ENCODE measurements around the gene FLRT2.

The FLRT2 gene

GRCh38 chr14:85660243-85660922, 130.4 kb downstream of the FLRT2 start:
- no peak for DNase-seq (ENCODE audit: low spot score)

DNA sequence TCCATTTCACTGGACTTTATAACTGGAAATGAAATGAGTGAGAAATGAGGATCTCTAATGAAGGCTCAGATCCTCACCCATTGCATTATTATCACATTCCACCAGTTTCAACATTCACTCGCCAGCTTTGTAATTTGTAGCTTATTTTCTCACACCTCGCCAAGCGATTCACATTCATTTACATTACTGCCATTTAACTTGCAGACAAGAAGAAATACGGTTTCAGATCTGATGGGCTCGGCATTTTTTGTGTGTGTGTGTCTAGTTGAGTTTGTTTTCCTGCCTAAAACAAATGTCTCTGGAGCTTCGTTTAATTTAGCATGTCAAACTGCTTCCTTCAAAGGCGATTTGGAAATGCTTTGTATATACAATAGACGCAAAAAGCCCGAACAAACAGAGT, 132.2 kb downstream of the FLRT2 start:
- no peak for DNase-seq (ENCODE audit: low spot score)

DNA sequence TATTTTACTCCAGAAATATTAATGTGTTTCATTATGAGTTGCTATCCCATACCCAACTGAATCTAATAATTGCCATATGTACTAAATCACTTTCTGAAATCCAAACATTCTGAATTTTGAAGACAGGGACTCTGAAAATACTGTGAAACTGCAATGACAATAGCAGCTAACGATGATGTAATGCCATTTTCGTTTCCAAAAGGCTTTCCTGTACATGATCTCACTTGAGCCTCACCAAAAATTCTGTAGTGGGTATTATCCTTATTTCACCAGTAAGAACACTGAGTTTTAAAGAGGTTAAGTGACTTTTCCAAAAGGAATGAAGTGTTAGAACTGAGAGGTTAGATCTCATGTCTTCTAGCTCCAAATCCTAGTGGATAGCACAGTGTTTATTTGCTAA, 133.3 kb downstream of the FLRT2 start:
- DNase-seq (ENCODE audit: low spot score), result no peak

DNA sequence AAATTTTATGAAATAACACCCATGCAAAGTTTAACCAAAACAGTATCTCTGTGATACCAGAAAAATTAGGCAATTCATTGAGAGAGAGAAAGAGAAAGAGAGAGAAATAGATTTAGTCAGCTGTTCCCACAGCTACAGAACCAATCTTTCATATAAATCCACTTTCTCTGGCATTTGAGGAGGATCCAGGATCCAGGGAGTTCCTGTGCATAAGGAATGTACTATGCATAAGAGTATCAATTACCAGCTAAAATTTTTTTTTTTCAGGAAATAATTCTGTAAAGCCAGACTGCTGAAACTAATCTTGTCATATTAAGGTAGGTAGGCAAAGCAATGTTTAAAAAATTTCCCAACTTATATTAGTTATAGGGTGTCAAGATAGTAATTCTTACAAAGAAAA, 133.7 kb downstream of the FLRT2 start:
- no peak for DNase-seq (ENCODE audit: low spot score)

DNA sequence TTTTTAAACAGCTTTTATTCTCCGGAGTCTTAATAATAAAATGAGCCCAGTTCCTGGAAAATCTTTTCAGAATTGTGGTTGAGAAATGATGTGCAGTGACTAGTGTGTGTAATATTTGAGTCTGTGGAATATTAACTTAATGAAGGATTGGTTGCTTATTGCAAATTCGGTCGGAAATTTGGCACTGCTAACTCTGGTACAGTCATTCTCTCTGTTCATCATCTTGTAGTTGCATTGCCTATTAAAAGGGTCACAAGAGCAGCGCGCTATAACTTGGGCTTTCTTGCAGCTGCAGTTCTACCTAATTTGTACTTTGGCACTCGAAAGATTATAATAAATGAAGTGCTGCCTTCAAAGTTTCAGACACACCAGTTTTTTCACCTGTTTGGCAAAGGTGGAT, 146.0 kb downstream of the FLRT2 start:
- DNase-seq (ENCODE audit: low spot score), result no peak

DNA sequence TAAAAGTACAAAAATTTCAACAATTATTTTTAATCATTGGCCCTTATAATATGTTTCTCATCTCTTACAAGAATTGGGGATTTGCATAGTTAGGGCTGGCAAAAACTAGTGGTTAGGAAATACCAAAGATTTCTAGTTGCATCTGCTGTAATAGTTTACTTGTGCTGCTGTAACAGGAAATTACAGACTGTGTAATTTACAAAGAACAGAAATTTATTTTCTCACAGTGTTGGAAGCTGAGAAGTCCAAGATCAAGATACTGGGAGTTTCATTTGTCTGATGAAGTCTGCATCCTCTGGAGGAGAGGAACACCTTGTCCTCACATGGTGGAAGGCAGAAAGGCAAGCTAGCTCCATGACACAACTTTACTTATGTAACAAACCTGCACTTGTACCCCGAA, 157.0 kb downstream of the FLRT2 start:
- DNase-seq (ENCODE audit: low spot score), result no peak

DNA sequence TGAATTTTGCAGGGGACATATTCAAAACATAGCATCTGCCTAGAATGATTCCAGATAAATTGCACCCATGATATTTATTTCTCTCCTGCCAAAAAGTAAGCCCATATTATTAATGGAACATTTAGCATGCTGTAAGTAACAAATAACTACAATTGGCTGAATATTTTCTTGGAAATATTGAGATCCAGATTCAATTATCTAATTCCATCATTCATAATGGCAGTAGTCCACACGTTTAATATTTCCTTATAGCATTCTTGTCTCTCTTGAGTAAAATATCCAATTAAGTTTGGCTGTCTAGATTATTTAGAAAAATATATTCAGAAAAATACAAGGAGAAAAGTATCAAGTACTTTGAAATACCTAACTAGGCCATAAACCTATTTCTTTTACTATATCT, 157.5 kb downstream of the FLRT2 start:
- DNase-seq (ENCODE audit: low spot score), result no peak

- DNase-seq (ENCODE audit: low spot score), result no peak
Measured at GRCh38 chr14:85688006-85688405, 158.1 kb downstream of the FLRT2 start.

DNA sequence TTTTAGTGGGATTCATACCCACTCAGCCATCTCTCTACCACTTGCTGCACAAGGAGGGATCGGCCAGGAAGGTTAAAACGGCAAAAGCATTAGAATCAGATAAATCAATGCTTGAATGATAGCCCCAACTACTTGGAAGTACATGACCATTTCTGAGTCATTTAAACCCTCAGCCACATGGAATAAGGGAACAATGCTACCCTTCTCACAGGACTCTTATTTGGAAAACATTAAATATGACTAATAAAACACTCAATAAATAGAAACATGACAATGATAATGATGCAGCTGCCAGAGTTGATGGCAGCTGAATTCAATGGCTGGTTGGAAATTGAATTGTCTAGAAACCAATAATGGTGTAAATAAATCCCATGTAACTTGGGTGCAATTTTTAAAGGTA, 165.4 kb downstream of the FLRT2 start:
- no peak for DNase-seq (ENCODE audit: low spot score)

DNA sequence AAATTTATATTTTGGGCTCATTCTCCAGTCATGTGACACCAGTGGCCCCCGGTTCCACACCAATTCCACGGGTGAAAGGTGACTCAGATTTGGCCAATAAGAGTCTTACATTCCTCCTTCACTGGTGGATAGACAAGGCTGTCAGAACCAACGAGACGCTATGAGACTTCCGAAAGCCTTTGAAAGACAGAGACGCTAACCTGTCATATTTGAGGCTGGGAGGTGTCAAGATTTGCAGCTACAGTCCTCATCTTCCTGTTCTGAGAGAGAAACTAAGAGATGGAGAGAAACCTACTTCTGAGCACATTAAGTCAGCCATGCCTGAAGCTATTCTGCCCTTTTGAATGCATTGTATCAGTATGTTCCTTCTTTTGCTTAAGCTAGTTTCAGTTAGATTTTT, 171.2 kb downstream of the FLRT2 start:
- DNase-seq (ENCODE audit: low spot score), result no peak

- no peak for DNase-seq (ENCODE audit: low spot score)
Measured at GRCh38 chr14:85701763-85702162, 171.8 kb downstream of the FLRT2 start.

GRCh38 chr14:85702191-85702590, 172.2 kb downstream of the FLRT2 start:
- DNase-seq (ENCODE audit: low spot score), result no peak

DNA sequence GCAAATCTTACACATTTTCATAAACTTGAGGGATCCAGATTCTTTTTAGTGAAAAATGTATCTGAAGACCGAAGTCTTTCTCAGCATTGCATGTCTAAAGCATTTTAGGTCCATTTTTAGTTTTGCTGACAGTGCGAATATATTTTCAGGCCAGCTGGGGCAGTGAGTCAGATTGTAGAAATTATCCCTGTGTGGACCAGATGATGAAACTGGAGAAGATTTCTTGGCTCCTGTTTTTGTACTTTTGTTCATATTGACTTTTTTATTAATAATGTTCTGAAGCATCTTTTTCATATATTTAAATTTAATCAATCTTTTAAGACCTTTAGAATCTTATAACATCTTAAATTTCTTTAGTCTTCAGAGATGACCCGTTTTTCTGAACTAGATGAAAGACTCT, 173.1 kb downstream of the FLRT2 start:
- DNase-seq (ENCODE audit: low spot score), result no peak

Data from D341Med (cell line).